ENCODE measurements around the gene ADGRA3.

The ADGRA3 gene

DNA sequence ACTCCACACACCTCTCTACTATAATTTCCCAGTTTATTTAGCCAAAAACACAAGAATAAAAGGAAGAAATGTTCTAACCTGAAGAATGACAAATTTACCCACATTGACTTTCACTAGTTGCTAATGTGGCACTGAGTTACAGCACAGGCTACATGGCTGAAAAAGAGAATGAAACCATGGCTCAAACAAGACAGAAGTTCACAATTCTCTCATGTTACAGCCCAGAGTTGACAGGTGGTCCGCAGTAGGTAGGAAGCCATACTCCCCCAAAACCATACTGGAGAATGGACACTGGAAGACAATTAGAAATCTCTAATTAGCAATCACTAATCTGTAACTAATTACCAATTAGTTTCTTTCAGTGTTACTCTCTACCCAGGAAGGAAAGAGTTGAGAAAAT lies 170.8 kb downstream of the ADGRA3 start:
- H4K20me1 ChIP-seq (ENCODE audit: insufficient read depth, low read length), result no peaks in the 10 kb centered on the region
- TF ChIP-seq EZH2phosphoT487 (IDR thresholded peaks at IDR 0.05; ENCODE audit: low read length) (no peak), EZH2 (optimal IDR thresholded peaks at IDR 0.05; ENCODE audit: low read depth, low read length) (no peak), CTCF (IDR thresholded peaks at IDR 0.05; ENCODE audit: low read length) (no peak)
- H3K79me2 ChIP-seq (ENCODE audit: low read length), result no peaks in the 10 kb centered on the region
- H3K4me1 ChIP-seq (ENCODE audit: low read length), result no peaks in the 10 kb centered on the region
- no peaks in the 10 kb centered on the region for H3K9me3 ChIP-seq (replicated peaks; ENCODE audit: insufficient read depth, low read length)
- H3K4me3 ChIP-seq (ENCODE audit: low read length), result no peak overlapping the region
- no peak overlapping the region for H3K9ac ChIP-seq (ENCODE audit: low read length)
- no peak overlapping the region for H3K4me2 ChIP-seq (ENCODE audit: low read depth, low read length)
- H3F3A ChIP-seq (ENCODE audit: insufficient read depth, low read length), result no peaks in the 10 kb centered on the region
- no peaks in the 10 kb centered on the region; the same call in 1 of the 2 replicates for H3K9me2 ChIP-seq (replicated peaks; ENCODE audit: insufficient read depth, low read length)
- H2AFZ ChIP-seq (ENCODE audit: low read length), result no peak overlapping the region
- no peaks in the 10 kb centered on the region for H3K27me3 ChIP-seq (replicated peaks; ENCODE audit: insufficient read depth, low read length)
- no peaks in the 10 kb centered on the region for H3K36me3 ChIP-seq (replicated peaks; ENCODE audit: insufficient read depth, low read length)
- no peak for DNase-seq
- no peak overlapping the region for H3K27ac ChIP-seq (ENCODE audit: low read length)

DNA sequence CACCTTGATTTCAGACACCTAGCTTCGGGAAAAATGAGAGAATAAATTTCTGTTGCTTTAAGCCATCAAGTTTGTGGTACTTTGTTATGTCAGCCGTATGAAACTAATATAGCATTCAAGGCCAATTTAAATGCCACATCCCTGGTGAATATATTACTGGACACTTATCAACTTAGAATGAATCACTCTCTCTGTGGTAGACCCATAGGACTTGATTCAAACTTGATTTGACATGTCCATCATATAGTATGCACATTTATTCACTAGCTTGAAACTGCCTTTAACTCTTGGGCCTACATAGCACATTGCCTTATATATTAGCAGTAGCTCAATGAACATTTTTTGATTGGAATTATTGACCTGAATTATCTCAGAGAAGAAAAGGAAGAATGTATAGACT lies 172.3 kb downstream of the ADGRA3 start:
- Histone ChIP-seq H3K36me3 (replicated peaks; ENCODE audit: insufficient read depth, low read length) (no peaks in the 10 kb centered on the region), H3K4me1 (ENCODE audit: low read length) (no peaks in the 10 kb centered on the region), H3K4me3 (ENCODE audit: low read length) (no peak overlapping the region), H3K9me3 (replicated peaks; ENCODE audit: insufficient read depth, low read length) (no peaks in the 10 kb centered on the region), H3K9me2 (replicated peaks; ENCODE audit: insufficient read depth, low read length) (no peaks in the 10 kb centered on the region; the same call in 1 of the 2 replicates), H3K27ac (ENCODE audit: low read length) (no peak overlapping the region), H3K27me3 (replicated peaks; ENCODE audit: insufficient read depth, low read length) (no peaks in the 10 kb centered on the region), H3K4me2 (ENCODE audit: low read depth, low read length) (no peak overlapping the region), H3K79me2 (ENCODE audit: low read length) (no peaks in the 10 kb centered on the region), H4K20me1 (ENCODE audit: insufficient read depth, low read length) (no peaks in the 10 kb centered on the region), H3K9ac (ENCODE audit: low read length) (no peak overlapping the region), H3F3A (ENCODE audit: insufficient read depth, low read length) (no peaks in the 10 kb centered on the region), H2AFZ (ENCODE audit: low read length) (no peak overlapping the region)
- no peak for DNase-seq
- TF ChIP-seq CTCF (IDR thresholded peaks at IDR 0.05; ENCODE audit: low read length) (no peak), EZH2 (optimal IDR thresholded peaks at IDR 0.05; ENCODE audit: low read depth, low read length) (no peak), EZH2phosphoT487 (IDR thresholded peaks at IDR 0.05; ENCODE audit: low read length) (no peak)

GRCh38 chr4:22339491-22339890 lies 176.4 kb downstream of the ADGRA3 start:
- no peaks in the 10 kb centered on the region for H3K36me3 ChIP-seq (replicated peaks; ENCODE audit: insufficient read depth, low read length)
- H4K20me1 ChIP-seq (ENCODE audit: insufficient read depth, low read length), result no peaks in the 10 kb centered on the region
- H3K4me1 ChIP-seq (ENCODE audit: low read length), result no peaks in the 10 kb centered on the region
- no peak for TF ChIP-seq EZH2 (optimal IDR thresholded peaks at IDR 0.05; ENCODE audit: low read depth, low read length)
- TF ChIP-seq EZH2phosphoT487 (IDR thresholded peaks at IDR 0.05; ENCODE audit: low read length), result no peak
- no peak for TF ChIP-seq CTCF (IDR thresholded peaks at IDR 0.05; ENCODE audit: low read length)
- H3K27me3 ChIP-seq (replicated peaks; ENCODE audit: insufficient read depth, low read length), result no peaks in the 10 kb centered on the region
- no peak overlapping the region for H2AFZ ChIP-seq (ENCODE audit: low read length)
- no peaks in the 10 kb centered on the region for H3K9me3 ChIP-seq (replicated peaks; ENCODE audit: insufficient read depth, low read length)
- H3K9ac ChIP-seq (ENCODE audit: low read length), result no peak overlapping the region
- H3K4me3 ChIP-seq (ENCODE audit: low read length), result no peak overlapping the region
- no peaks in the 10 kb centered on the region for H3K79me2 ChIP-seq (ENCODE audit: low read length)
- no peak for DNase-seq
- H3F3A ChIP-seq (ENCODE audit: insufficient read depth, low read length), result no peaks in the 10 kb centered on the region
- H3K4me2 ChIP-seq (ENCODE audit: low read depth, low read length), result no peak overlapping the region
- no peaks in the 10 kb centered on the region for H3K9me2 ChIP-seq (replicated peaks; ENCODE audit: insufficient read depth, low read length)
- no peak overlapping the region for H3K27ac ChIP-seq (ENCODE audit: low read length)
